ENCODE measurements around the gene IRF2. TPM values are rescaled to one million over a fixed set of nuclear protein-coding genes. Genes with fewer than 3 reads are reported as not detected.
"Not testable (repeated sequence)": the region's sequence is repeated elsewhere in the genome, so short reads cannot be mapped to it uniquely, and the experiment has no call there.

Gene IRF2
- total RNA-seq, 2 donors from 2014 or later: 35.3 to 68.0 TPM

GRCh38 chr4:184342167-184342856 is 132.0 kb downstream of the IRF2 start:
- TF ChIP-seq CTCF (IDR thresholded peaks at IDR 0.05): no peak
- ATAC-seq (ENCODE audit: insufficient number of reproducible peaks, low FRiP score, low read depth): no peak
- no peak overlapping the region for H3K27ac ChIP-seq

GRCh38 chr4:184339398-184340193 is 134.8 kb downstream of the IRF2 start:
- not testable (repeated sequence) for H3K9me3 ChIP-seq; H3K4me1 ChIP-seq (ENCODE audit: control insufficient read depth in 1 of 2, low read depth in 2 of 2); H3K27me3 ChIP-seq (replicated peaks; ENCODE audit: insufficient read depth); H3K36me3 ChIP-seq; H3K4me3 ChIP-seq; DNase-seq (ENCODE audit: low spot score); ATAC-seq (ENCODE audit: insufficient number of reproducible peaks, low FRiP score, low read depth); H3K27ac ChIP-seq

More at GRCh38 chr4:184342167-184342856, 132.0 kb downstream of the IRF2 start:
- H3K36me3 ChIP-seq: no peaks in the 10 kb centered on the region
- H3K27me3 ChIP-seq (replicated peaks; ENCODE audit: insufficient read depth): no peaks in the 10 kb centered on the region
- H3K9me3 ChIP-seq: no peaks in the 10 kb centered on the region
- H3K4me1 ChIP-seq (ENCODE audit: control insufficient read depth in 1 of 2, low read depth in 2 of 2): peaks cover 0 to 3% of the 10 kb centered on the region in 2 donors
- H3K4me3 ChIP-seq: no peak overlapping the region
- no peak for DNase-seq (ENCODE audit: low spot score)

DNA sequence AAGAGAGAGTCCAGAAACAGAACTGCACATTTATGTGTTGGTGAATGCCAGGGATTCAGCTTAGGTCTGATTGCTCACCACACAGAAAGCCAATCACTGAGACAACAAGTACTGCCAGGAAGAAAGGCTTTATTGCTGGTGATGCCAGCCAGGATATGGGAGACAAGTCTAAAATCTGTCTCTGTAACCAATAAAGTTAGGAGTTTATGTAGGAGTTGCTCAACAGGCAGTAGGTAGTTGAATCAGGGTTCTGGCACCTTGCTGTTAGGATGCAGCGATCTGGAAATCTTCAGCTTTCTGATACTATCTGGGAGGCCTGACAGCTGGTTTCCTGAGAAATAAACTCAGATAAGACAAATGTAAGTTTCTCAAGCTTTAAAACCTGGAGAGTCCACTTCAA is 136.4 kb downstream of the IRF2 start:
- Histone ChIP-seq H3K4me3 (no peak overlapping the region), H3K4me1 (ENCODE audit: control insufficient read depth in 1 of 2, low read depth in 2 of 2) (no peaks in the 10 kb centered on the region), H3K36me3 (no peaks in the 10 kb centered on the region), H3K27me3 (replicated peaks; ENCODE audit: insufficient read depth) (no peaks in the 10 kb centered on the region), H3K9me3 (no peaks in the 10 kb centered on the region), H3K27ac (no peak overlapping the region)
- ATAC-seq (ENCODE audit: insufficient number of reproducible peaks, low FRiP score, low read depth) (no peak), DNase-seq (ENCODE audit: low spot score) (no peak)
- no peak for TF ChIP-seq CTCF (IDR thresholded peaks at IDR 0.05)

Other genes with a start within 250 kb of the IRF2 start
- 10 to 100 TPM; 11.4 to 17.5 TPM for gene CASP3, start 174.9 kb upstream of the IRF2 start, total RNA-seq
- gene PRIMPOL, start 175.2 kb upstream of the IRF2 start, total RNA-seq: 10 to 100 TPM; 23.6 to 35.7 TPM